NCI-H524 (cell line): ENCODE measurements around the gene UFSP2.

Experiments used
- DNase-seq, 2 experiments: peaks; one replicate each; lab custom pipeline; 2025; lab: John Stamatoyannopoulos, UW

UFSP2 gene

DNA sequence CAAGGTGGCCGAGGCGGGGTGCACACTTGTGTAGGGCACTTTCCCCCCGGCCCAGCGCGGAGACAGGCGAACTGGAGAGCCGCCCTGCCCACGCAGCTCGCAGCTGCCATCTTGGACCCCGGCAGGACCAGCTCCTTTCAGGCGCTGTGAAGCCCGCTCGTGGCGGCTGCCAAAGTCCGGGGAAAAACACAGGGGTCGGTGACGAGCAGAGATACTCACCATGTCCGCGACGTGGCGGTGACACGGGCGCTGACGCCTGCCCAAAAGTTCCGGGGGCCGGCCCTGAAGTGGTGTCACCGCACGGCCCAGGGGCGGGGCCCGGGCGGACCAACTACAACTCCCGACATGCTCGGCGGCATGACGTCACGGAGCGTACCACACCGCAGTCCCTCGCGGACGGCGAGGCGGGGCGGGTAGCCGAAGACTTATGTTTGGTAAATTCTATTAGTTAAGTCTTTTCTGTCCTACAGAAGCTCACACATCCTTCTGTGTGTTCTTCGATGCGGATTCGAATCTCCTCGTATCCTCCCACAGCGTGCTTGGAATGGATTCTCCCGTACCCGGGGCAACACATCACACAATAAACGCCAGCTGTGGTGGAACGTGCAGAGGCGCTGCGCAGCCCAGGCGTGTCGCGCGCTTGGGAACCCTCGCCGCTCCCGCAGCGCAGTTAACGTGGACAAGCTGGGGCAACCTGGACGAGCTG, at the start of gene UFSP2:
TSS of gene UFSP2 (minus strand) at position 318 of the 706 bp plus-strand sequence. CDS start at position 222, 96 bp downstream.
- peak; percentile 69 to 78 for DNase-seq

DNA sequence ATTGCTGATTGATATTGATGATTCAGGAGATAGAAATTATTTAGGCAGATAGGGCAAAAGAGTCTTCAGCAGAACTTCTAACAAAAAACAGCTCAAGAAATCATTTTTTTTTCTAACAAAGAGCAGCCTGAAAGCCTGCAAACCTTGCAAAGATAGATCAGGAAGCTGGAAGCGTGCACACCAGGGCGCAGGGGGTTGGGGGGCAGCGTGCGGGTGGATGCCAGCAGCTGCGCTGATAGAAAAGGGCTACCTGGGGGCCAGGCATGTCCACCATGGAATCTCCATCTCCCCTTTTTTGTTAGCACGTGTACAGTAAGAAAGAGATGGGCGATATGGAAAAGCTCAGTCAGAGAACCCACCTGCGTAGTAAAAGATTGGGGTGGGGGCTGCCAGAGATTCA, 47.5 kb upstream of the UFSP2 start:
- no peak for DNase-seq

DNA sequence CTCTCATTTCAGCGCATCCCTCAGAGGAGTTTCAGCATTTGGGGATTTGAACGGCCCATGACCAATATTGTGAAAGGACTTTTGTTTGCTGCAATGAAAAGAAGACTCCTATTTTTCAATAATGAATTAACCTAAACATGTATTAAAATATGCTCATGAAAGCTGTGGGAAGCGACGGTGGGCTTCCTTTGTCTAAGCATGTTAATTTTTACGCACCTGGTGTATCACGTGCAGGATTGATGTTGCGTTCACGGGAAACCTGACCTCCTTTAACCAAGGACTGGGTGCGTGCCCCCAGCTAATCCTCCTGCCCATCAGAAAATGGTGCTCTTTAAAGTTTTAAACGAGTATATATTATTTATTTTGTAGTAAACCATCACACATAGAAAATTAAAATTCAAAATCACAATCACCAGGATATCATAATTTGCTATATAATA, 46.4 kb upstream of the UFSP2 start:
- no peak for DNase-seq

- DNase-seq: peak; percentile 40 to 65
These were observed 45.7 kb upstream of the UFSP2 start, which contains the start of gene CCDC110 for GRCh38 chr4:185471235-185472102. TSS of gene CCDC110 (minus strand) at chr4:185471733. CDS start at chr4:185471683, 50 bp downstream.

GRCh38 chr4:185470501-185471195, 44.9 kb upstream of the UFSP2 start:
- peak; percentile 20 to 55 for DNase-seq

DNA sequence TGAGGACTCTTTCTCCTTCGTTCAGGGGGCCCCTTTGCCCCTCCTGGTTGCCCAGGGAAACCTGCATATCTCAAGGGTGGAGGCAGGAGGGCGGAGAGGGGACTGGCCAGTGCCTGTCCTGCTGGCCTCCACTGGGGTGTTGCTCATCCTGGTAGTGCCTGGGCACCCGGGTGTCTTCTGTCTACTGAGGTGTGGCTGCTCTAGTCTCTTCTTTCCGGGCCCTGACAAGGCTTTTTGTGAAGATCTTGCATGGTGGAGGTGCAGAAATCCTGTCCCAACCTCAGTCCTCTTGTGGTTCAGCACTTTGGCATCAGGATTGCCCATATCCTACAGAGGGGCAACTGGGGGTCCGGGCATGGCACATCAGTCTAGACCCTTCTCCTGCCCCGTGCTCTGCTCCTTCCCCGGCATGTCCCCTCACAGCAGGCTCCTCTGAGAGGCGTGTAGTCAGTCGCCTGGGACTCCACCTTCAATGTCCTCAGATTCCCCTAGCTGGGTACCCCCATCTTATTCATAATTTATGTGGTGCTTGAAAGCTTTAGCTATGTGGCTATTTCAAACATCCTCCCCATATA, 43.9 kb upstream of the UFSP2 start:
- no peak for DNase-seq

DNA sequence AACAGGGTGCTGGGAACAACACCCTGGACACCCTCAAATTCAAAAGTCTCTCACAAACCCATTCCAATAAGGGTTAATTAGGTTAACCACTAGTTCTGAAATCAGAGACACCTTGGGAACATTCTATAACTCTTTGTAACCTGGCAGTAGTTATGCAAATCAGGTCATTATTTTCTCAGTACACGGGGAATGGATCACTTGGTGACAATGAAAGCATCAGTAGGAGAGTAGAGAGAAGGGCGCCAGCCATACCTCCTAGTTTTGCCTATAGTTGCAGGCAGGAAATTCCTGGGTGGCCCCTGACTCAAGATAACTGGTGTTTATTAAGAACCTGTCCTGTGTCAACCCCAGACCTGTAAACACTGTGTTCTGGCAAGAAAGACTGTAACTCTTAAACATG, 43.2 kb upstream of the UFSP2 start:
- DNase-seq: no peak

GRCh38 chr4:185467991-185468390, 42.2 kb upstream of the UFSP2 start:
- DNase-seq: no peak

GRCh38 chr4:185467101-185467500, 41.3 kb upstream of the UFSP2 start:
- no peak for DNase-seq

GRCh38 chr4:185465707-185466106, 39.9 kb upstream of the UFSP2 start:
- no peak for DNase-seq

DNA sequence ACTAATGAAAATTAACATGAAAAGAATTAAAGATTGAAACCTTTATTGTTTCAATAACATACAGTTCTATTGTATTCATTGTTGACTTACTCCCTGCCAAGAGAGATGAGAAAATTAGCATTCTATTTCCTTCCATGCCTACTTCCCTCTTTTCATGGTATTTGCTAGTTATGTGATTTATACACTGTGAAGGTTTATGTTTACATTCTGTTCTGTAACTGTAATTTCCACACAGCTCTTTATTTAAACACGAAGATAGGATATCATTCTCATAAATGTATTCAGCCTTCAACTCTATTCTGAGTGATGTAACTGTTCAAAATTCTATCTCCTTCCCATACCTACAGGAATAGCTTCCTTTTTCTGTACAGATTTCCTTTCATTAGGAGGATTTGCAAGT, 39.1 kb upstream of the UFSP2 start:
- DNase-seq: no peak

- DNase-seq: no peak
These were observed 38.4 kb upstream of the UFSP2 start for GRCh38 chr4:185464183-185464582.

- no peak for DNase-seq
These were observed 37.8 kb upstream of the UFSP2 start for GRCh38 chr4:185463541-185463940.

DNA sequence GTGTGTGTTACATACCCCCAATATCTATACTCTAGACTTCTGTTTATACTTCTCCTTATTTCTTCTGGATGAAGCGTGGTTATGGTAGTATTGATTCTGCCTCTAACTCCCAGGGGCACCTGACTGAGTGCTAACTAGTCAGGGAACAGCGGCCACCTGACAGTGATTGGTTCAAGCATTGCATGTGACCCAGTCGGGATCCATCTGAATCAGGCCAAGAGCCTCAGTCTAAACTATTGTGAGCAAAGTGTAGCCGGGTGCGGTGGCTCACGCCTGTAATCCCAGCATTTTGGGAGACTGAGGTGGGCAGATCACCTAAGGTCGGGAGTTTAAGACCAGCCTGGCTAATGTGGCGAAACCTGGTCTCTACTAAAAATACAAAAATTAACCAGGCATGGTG, 35.8 kb upstream of the UFSP2 start:
- DNase-seq: no peak

DNA sequence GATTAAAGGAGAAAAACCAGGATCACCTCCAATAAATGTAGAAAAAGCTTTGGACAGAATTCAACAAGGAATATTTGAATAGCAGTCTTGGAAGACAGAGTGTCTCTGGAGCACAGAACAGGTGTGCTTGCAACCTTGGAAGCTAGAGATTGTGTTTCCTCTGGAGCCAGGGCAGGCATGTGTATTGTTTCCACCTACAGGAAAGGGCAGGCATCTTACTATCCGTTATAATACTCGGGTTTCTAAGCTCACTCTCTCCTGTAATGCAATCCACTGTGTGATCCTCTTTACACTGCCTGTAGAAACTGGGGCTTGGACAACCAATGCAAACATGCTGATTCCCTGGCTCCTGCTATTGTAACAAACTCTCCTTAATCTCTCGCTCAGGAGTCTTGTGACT, 31.4 kb upstream of the UFSP2 start:
- DNase-seq: peak in 1 of 2 experiments; percentile 11

DNA sequence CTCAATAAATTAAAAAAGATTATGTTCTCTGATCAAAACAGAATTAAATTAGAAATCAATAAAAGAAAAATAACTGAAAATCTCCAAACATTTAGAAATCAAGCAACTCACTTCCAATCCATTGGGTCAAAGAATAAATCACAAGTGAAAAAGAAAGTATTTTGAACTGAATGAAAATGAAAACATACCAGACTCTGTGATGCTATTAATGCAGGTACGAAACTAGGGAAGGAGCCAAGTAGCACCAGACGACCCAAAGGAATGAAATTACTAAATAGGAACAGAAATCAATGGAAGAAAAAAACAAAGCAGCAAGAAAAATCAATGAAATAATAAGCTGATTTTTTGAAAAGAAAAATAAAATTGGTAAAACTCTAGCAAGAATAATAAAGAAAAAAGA, 30.4 kb upstream of the UFSP2 start:
- DNase-seq: no peak

GRCh38 chr4:185445209-185445608, 19.4 kb upstream of the UFSP2 start:
- no peak for DNase-seq

GRCh38 chr4:185441479-185441878, 15.7 kb upstream of the UFSP2 start:
- DNase-seq: no peak

DNA sequence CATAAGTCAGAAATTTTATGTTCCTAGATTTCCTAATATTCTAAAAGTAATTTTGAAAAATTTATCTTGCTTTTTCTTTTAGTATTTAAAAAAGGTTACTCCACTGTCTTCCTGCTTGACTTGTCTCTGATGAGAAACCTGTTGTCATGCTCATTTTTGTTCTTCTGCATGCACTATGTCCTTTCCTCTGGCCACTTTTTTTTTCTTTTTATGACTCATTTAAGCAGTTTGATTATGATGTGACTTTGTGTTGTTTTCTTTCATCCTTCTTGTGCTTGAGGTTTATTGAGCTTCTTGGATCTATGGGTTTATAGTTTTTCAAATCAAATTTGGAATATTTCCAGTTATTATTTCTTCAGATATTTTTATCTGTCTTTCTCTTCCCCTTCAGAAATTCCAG, 12.0 kb upstream of the UFSP2 start:
- no peak for DNase-seq

GRCh38 chr4:185435466-185435865, 9.7 kb upstream of the UFSP2 start:
- no peak for DNase-seq

DNA sequence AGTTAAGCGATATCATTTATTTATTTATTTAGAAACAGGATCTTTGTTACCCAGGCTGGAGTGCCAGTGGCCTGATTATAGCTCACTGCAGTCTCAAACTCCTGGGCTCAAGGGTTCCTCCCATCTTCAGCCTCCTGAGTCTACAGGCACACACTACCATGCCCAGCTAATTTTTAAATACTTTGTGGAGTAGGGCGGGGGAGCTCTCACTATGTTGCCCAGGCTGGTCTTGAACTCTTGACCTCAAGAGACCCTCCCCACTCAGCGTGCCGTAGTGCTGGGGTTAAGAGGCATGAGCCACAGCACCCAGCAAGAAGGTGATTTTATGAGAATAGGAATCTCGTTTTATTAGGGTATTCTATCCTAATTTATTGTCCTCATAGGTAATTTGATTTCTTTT, 3.9 kb upstream of the UFSP2 start:
- DNase-seq: no peak
